H9 (cell line): ENCODE measurements around the gene MPHOSPH10. TPM values are rescaled to one million over a fixed set of nuclear protein-coding genes. Genes with fewer than 3 reads are reported as not detected.
"Not testable (repeated sequence)": the region's sequence is repeated elsewhere in the genome, so short reads cannot be mapped to it uniquely, and the experiment has no call there.

Source experiments
- DNase-seq: peaks from one replicate; pipeline ENCODE4 v3.0.0-alpha.2; 2017
- H2AFZ ChIP-seq: one replicate; pipeline ENCODE4 v1.6.1; 2013; ENCODE audit warnings: mild to moderate bottlenecking, low read length, control low read depth, moderate library complexity
- H2AK5ac ChIP-seq: 2 replicates; pipeline ENCODE4 v1.6.1; 2013; ENCODE audit warnings: low read length, control low read depth, mixed read lengths; ENCODE audit not compliant: insufficient read length
- H2BK120ac ChIP-seq: one replicate; pipeline ENCODE4 v1.6.1; 2013; ENCODE audit warnings: low read depth, mild to moderate bottlenecking, low read length, control low read depth, inconsistent platforms; ENCODE audit not compliant: poor library complexity, severe bottlenecking
- H2BK12ac ChIP-seq: 2 replicates; pipeline ENCODE4 v1.6.1; 2013; ENCODE audit warnings: low read length, control low read depth, mixed read lengths, low read depth; ENCODE audit not compliant: insufficient read length
- H2BK15ac ChIP-seq: 2 replicates; pipeline ENCODE4 v1.6.1; 2013; ENCODE audit warnings: low read depth, low read length, control low read depth
- H2BK20ac ChIP-seq: one replicate; pipeline ENCODE4 v1.6.1; 2013; ENCODE audit warnings: low read depth, mild to moderate bottlenecking, low read length, control low read depth, inconsistent platforms; ENCODE audit not compliant: poor library complexity, severe bottlenecking
- H2BK5ac ChIP-seq: 2 replicates; pipeline ENCODE4 v1.6.1; 2013; ENCODE audit warnings: low read length, control low read depth, mixed read lengths; ENCODE audit not compliant: insufficient read length
- H3K14ac ChIP-seq: 2 replicates; pipeline ENCODE4 v1.6.1; 2013; ENCODE audit warnings: low read length, control low read depth; ENCODE audit not compliant: insufficient read depth
- H3K18ac ChIP-seq: 2 replicates; pipeline ENCODE4 v1.6.1; 2013; ENCODE audit warnings: low read depth, mild to moderate bottlenecking, mixed read lengths, low read length, control low read depth; ENCODE audit not compliant: insufficient read length
- H3K23ac ChIP-seq: 2 replicates; pipeline ENCODE4 v1.6.1; 2013; ENCODE audit warnings: low read length, control low read depth, mixed read lengths, low read depth; ENCODE audit not compliant: insufficient read length
- H3K23me2 ChIP-seq: 2 replicates; pipeline ENCODE4 v1.6.1; 2013; ENCODE audit warnings: low read depth, mild to moderate bottlenecking, mixed read lengths, low read length, control low read depth; ENCODE audit not compliant: insufficient read length, poor library complexity, severe bottlenecking
- H3K27ac ChIP-seq: 2 replicates; pipeline ENCODE4 v1.5.1; 2013; ENCODE audit warnings: low read length, control low read depth, mixed read lengths, low read depth; ENCODE audit not compliant: insufficient read length
- H3K27me3 ChIP-seq: 2 replicates; pipeline ENCODE4 v1.6.1; 2013; ENCODE audit warnings: low read length, control low read depth, inconsistent platforms; ENCODE audit not compliant: insufficient read depth
- H3K4ac ChIP-seq: 2 replicates; pipeline ENCODE4 v1.6.1; 2013; ENCODE audit warnings: low read depth, mild to moderate bottlenecking, control low read depth, inconsistent platforms, low read length, moderate library complexity
- H3K4me1 ChIP-seq: 2 replicates; pipeline ENCODE4 v1.6.1; 2013; ENCODE audit warnings: low read length, control low read depth, inconsistent platforms; ENCODE audit not compliant: insufficient read depth
- H3K4me2 ChIP-seq: 2 replicates; pipeline ENCODE4 v1.6.1; 2013; ENCODE audit warnings: low read length, control low read depth, mixed read lengths; ENCODE audit not compliant: insufficient read length, insufficient read depth
- H3K56ac ChIP-seq: 2 replicates; pipeline ENCODE4 v1.6.1; 2013; ENCODE audit warnings: low read depth, mild to moderate bottlenecking, mixed read lengths, low read length, control low read depth; ENCODE audit not compliant: insufficient read length
- H3K79me1 ChIP-seq: 2 replicates; pipeline ENCODE4 v1.6.1; 2013; ENCODE audit warnings: low read depth, mild to moderate bottlenecking, moderate library complexity, low read length, control low read depth, inconsistent platforms; ENCODE audit not compliant: insufficient read depth, poor library complexity, severe bottlenecking
- H3K79me2 ChIP-seq: 2 replicates; pipeline ENCODE4 v1.6.1; 2013; ENCODE audit warnings: low read length, control low read depth, inconsistent platforms; ENCODE audit not compliant: insufficient read depth
- H3K9ac ChIP-seq: 2 replicates; pipeline ENCODE4 v1.6.1; 2013; ENCODE audit warnings: low read length, control low read depth, mixed read lengths; ENCODE audit not compliant: insufficient read length; ENCODE audit errors: extremely low read depth
- H3K9me3 ChIP-seq: one replicate; pipeline ENCODE4 v1.6.1; 2013; ENCODE audit warnings: low read depth, low read length, inconsistent platforms; ENCODE audit not compliant: control insufficient read depth
- H3T11ph ChIP-seq: one replicate; pipeline ENCODE4 v1.6.1; 2013; ENCODE audit warnings: mild to moderate bottlenecking, low read length, control low read depth, inconsistent platforms
- H4K20me1 ChIP-seq: one replicate; pipeline ENCODE4 v1.6.1; 2013; ENCODE audit not compliant: control insufficient read depth, insufficient read length, insufficient read depth
- H4K5ac ChIP-seq: 2 replicates; pipeline ENCODE4 v1.6.1; 2013; ENCODE audit warnings: low read depth, mild to moderate bottlenecking, mixed read lengths, low read length, control low read depth; ENCODE audit not compliant: insufficient read length
- H4K8ac ChIP-seq: replicated peaks from 2 replicates; pipeline ENCODE4 v1.6.1; 2013; ENCODE audit warnings: low read length, control low read depth, mixed read lengths, low read depth; ENCODE audit not compliant: insufficient read length
- H4K91ac ChIP-seq: 2 replicates; pipeline ENCODE4 v1.6.1; 2013; ENCODE audit warnings: low read depth, mild to moderate bottlenecking, moderate library complexity, mixed read lengths, low read length, control low read depth; ENCODE audit not compliant: insufficient read length
- H3K27ac Mint-ChIP-seq, 3 experiments: 2 replicates in 2 of 3; 3 replicates in 1 of 3; pipeline ENCODE4 v1.8.0; 2020 to 2021; ENCODE audit warnings: mixed read lengths in 3 of 3, mild to moderate bottlenecking in 1 of 3, moderate library complexity in 1 of 3
- H3K27me3 Mint-ChIP-seq: 2 replicates; pipeline ENCODE4 v1.8.0; 2021; ENCODE audit warnings: low read depth, mild to moderate bottlenecking, moderate library complexity, mixed read lengths
- H3K36me3 Mint-ChIP-seq, 3 experiments: 2 replicates in 2 of 3; 3 replicates in 1 of 3; pipeline ENCODE4 v1.8.0; 2020 to 2021; ENCODE audit warnings: low read depth in 3 of 3, mixed read lengths in 3 of 3; ENCODE audit not compliant: insufficient read depth in 1 of 3
- H3K4me1 Mint-ChIP-seq, 2 experiments: 2 replicates each; pipeline ENCODE4 v1.8.0; 2020; ENCODE audit warnings: mixed read lengths in 2 of 2
- H3K4me3 Mint-ChIP-seq, 2 experiments: 2 replicates in 1 of 2; 3 replicates in 1 of 2; pipeline ENCODE4 v1.8.0; 2020 to 2021; ENCODE audit warnings: mild to moderate bottlenecking in 2 of 2, mixed read lengths in 2 of 2, moderate library complexity in 1 of 2
- H3K9me3 Mint-ChIP-seq, 2 experiments: 2 replicates in 1 of 2; 3 replicates in 1 of 2; pipeline ENCODE4 v1.8.0; 2020; ENCODE audit warnings: mild to moderate bottlenecking in 2 of 2, mixed read lengths in 2 of 2, moderate library complexity in 1 of 2
- CTCF ChIP-seq: fragments of 200-600 bp; sonication (generic); conservative IDR thresholded peaks from 3 replicates; pipeline ENCODE4 v1.8.0; 2021; ENCODE audit warnings: antibody characterized with exemption, mild to moderate bottlenecking
- WGBS: extraction: QIAGEN DNeasy Blood & Tissue Kit; methylation state at CpG from one replicate; pipeline ENCODE4 v1.1.7; 2013; ENCODE audit warnings: missing lambda C conversion rate, low lambda C conversion rate, mixed read lengths; ENCODE audit not compliant: insufficient read length; ENCODE audit errors: extremely low coverage; 5-methylcytosine and 5-hydroxymethylcytosine counted together
- total RNA-seq: library from RNA; stranded (reverse); gene quantifications from 2 replicates; pipeline ENCODE4 v1.2.1, GENCODE V29; 2021

Gene MPHOSPH10
- total RNA-seq, 1 experiment from 2014 or later, result 42.1 TPM

GRCh38 chr2:71082402-71083252 is 47.8 kb upstream of the MPHOSPH10 start:
- WGBS, result no CpG with 5 or more reads among the region's 5 CpGs
- no peak overlapping the region; a peak in 1 of 5 replicates for H3K4me3 Mint-ChIP-seq
- no peaks in the 10 kb centered on the region for H3K9me3 Mint-ChIP-seq

GRCh38 chr2:71083297-71083696 is 47.1 kb upstream of the MPHOSPH10 start:
- not testable (repeated sequence) for H3K27ac Mint-ChIP-seq, H3K14ac ChIP-seq, H3K27me3 Mint-ChIP-seq, H2AK5ac ChIP-seq, H3K9ac ChIP-seq, DNase-seq, H2BK12ac ChIP-seq, H4K8ac ChIP-seq, H4K91ac ChIP-seq, H3K4me2 ChIP-seq, H3K27me3 ChIP-seq, H4K20me1 ChIP-seq, H3K56ac ChIP-seq, H3K18ac ChIP-seq, H2AFZ ChIP-seq, H3K9me3 Mint-ChIP-seq, H2BK20ac ChIP-seq, H2BK120ac ChIP-seq, H3K23ac ChIP-seq, H3K4me3 Mint-ChIP-seq, H3K27ac ChIP-seq, H3K79me1 ChIP-seq, H3K79me2 ChIP-seq, H2BK5ac ChIP-seq, H3K9me3 ChIP-seq, H3K23me2 ChIP-seq, H3T11ph ChIP-seq, H2BK15ac ChIP-seq, H3K4ac ChIP-seq, H3K4me1 ChIP-seq, H4K5ac ChIP-seq
- Mint-ChIP-seq H3K4me1 (peaks cover 50% of the 10 kb centered on the region in 2 experiments), H3K36me3 (peaks cover 3 to 12% (median 10%) of the 10 kb centered on the region in 3 experiments; a peak in 6 of 7 replicates)
- no CpG with 5 or more reads among the region's 3 CpGs for WGBS

More at GRCh38 chr2:71082402-71083252, 47.8 kb upstream of the MPHOSPH10 start:
- Histone ChIP-seq H4K8ac (no peak overlapping the region), H4K91ac (no peak overlapping the region), H3K23me2 (no peaks in the 10 kb centered on the region), H3K27ac (no peak overlapping the region), H3K9me3 (no peaks in the 10 kb centered on the region), H2BK12ac (no peak overlapping the region), H2BK120ac (no peak overlapping the region), H3K4ac (no peak overlapping the region), H3T11ph (no peak overlapping the region), H3K4me2 (no peak overlapping the region), H2BK5ac (no peak overlapping the region), H3K14ac (no peak overlapping the region), H2AFZ (no peak overlapping the region), H2AK5ac (no peak overlapping the region), H3K9ac (no peak overlapping the region), H3K18ac (no peak overlapping the region), H4K20me1 (no peaks in the 10 kb centered on the region), H3K23ac (no peak overlapping the region), H2BK20ac (no peak overlapping the region), H3K56ac (no peak overlapping the region), H3K79me1 (no peaks in the 10 kb centered on the region), H3K79me2 (no peaks in the 10 kb centered on the region), H2BK15ac (no peak overlapping the region), H3K4me1 (peaks cover 2% of the 10 kb centered on the region; the same call in 1 of the 2 replicates), H4K5ac (no peak overlapping the region), H3K27me3 (no peaks in the 10 kb centered on the region)
- H3K4me1 Mint-ChIP-seq, result peaks cover 43 to 44% of the 10 kb centered on the region in 2 experiments
- no peak for DNase-seq
- H3K36me3 Mint-ChIP-seq, result peaks cover 3 to 19% (median 13%) of the 10 kb centered on the region in 3 experiments; a peak in 6 of 7 replicates
- peaks cover 2% of the 10 kb centered on the region for H3K27me3 Mint-ChIP-seq
- H3K27ac Mint-ChIP-seq, result no peak overlapping the region
- TF ChIP-seq CTCF, result no peak
